ENCODE results near the gene SH3TC1.

SH3TC1 gene

DNA sequence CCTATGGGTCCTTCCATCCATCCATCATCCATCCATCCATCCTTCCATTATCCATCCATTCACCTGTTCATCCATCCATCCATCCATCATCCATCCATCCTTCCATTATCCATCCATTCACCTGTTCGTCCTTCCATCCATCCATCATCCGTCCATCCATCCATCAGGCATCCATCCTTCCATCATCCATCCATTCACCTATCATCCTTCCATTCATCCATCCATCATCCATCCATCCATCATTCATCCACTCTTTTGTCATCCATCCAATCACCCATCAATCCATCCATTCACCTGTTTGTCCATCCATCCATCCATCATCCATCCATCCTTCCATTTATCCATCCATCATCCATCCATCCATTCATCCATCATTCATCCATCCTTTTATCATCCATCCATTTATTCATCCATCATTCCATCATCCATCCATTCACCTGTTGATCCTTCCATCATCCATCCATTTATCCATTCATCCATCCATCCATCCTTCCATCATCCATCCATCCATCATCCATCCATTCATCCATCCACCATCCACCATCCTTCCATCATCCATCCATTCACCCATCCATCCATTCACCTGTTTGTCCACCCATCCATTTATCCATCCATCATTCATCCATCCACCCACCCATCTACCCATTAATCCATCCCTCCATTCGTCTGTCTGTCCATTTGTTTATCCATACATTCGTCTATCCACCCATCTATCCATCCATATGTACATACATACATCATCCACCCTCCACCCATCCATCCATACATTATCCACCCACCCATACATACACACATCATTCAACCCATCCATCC, 34.8 kb downstream of the SH3TC1 start:
- DNase-seq: no peak

DNA sequence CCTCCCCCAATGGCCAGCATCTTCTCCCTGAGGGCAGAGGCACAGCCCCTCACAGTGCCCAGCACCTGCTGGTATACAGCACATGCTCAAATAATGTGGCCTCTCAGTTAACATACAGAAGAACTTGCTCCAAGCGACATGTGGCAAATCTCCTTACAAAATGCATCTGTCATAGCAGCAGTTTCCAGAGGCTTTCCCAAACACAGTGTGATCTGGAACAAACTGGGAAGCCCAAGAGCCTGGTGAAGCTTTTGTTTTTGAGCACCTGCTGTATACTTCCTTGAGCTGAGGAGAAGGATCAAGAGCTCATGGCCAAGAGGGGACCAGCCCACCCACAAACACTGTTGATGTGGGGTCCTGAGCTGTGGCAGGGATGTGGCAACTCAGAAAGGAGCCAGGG, 35.6 kb downstream of the SH3TC1 start:
- no peak for DNase-seq

GRCh38 chr4:8235224-8235623, 36.1 kb downstream of the SH3TC1 start:
- no peak for DNase-seq

- no peak for DNase-seq
Observed at GRCh38 chr4:8235686-8236085, 36.6 kb downstream of the SH3TC1 start.

DNA sequence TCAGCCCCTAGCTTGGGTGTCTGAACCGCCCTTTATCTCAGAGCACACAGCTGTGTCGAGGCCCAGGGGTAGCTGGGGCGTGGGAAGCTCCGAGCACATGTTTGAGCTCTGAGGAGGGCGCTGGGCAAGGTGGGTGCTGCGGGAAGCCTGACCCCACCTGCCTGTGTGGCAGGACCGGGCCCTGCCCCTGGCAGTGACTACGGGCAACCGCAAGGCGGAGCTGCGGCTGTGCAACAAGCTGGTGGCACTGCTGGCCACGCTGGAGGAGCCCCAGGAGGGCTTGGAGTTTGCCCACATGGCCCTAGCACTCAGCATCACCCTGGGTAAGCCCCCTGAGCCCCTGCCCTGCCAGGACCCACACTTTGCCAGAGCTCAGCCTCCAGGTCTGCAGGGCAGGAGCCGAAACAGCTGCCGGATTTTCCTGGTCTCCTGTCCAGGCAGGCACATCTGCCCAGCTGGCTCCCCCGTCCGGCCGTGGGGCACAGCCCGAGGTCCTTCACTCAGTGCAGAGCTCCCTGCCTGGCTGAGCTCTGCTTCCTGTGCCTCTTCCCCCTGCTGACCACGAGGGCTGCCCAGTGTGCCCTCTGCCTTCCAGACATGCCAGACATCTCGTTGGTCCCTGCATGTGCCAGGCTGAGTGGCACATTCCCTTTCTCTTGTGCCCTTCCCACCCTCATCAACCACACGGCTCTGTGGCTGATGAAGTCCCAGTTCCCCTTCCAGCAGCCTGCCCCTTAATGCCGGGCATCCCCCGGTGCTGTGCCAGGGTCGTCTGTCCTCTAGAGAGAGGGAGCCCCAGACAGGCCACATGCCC, 37.2 kb downstream of the SH3TC1 start:
- DNase-seq: no peak

GRCh38 chr4:8236920-8237195, 37.8 kb downstream of the SH3TC1 start:
- no peak for DNase-seq

- no peak for DNase-seq
Observed at GRCh38 chr4:8237256-8237989, 38.3 kb downstream of the SH3TC1 start.

- no peak for DNase-seq
Observed at GRCh38 chr4:8238036-8238511, 39.0 kb downstream of the SH3TC1 start.

DNA sequence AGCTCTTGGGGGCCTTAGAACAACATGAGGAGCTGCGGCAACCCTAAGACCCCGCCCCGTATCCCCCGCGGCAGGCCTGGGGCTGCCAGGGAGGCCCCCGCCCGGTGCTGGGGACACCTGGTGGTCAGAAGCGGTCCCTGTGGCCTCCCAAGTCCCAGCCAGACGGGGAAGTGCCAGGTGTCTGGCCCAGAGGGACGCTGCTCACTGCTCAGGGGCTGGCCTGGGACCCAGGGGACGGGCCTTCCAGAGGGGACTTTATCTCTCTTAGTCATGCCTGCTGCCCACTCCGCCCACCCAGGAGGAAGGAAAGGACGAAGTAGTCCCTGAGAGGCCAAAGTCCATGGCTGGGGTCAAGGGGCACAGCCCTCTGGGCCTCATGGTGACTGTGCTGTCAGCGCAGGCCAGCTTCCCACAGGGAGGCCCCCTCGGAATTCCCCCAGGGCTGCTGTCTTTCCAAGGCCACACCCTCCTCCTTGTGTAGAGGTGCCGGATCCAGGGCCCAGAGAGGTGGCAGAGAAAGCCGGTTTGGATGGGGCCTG, 39.5 kb downstream of the SH3TC1 start:
- no peak for DNase-seq

DNA sequence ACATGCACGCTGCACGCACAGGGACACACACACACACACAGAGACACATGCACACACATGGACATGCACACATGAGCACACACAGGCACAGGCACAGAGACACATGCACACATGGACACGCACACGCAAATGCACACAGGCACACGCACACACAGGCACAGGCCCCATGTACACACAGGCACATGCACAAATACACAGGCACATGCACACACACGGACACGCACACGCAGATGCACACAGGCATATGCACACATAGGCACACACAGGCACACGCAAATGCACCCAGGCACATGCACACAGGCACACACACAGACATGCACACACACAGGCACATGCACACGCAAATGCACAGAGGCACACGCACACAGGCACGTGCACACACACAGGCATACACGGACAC, 40.1 kb downstream of the SH3TC1 start:
- DNase-seq: no peak

- DNase-seq: no peak
Observed at GRCh38 chr4:8239661-8240060, 40.6 kb downstream of the SH3TC1 start.

GRCh38 chr4:8240211-8241041, 41.3 kb downstream of the SH3TC1 start:
- no peak for DNase-seq

DNA sequence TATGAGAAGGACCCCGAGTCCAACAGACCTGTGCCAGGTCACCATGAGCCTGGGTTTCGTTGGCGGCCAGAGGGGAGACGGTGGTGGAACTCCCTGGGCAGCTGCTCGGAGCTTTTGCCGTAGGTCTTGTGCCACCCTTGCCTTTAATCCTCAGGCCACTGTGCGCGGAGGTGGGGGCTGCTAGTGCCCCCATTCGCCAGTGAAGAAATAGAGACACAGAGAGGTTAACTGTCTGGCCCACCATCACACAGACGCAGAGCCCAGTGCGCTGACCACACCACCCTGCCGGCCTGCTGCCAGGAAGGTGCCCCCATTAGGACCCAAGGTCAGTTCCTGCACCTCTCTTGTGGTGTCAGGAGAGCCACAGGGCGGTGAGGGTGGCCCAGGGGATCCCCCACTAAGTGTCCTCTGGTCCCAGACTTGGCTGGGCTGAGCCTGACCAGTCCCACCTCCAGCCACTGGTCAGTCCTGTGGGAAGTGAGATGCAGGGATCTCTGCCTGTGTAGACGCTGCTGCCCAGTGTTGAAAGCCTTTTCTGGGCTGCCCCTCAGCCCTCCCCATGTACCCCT, 42.2 kb downstream of the SH3TC1 start:
- no peak for DNase-seq

GRCh38 chr4:8241895-8242696, 43.0 kb downstream of the SH3TC1 start:
- DNase-seq: peak; percentile 66 to 89 (median 75)

DNA sequence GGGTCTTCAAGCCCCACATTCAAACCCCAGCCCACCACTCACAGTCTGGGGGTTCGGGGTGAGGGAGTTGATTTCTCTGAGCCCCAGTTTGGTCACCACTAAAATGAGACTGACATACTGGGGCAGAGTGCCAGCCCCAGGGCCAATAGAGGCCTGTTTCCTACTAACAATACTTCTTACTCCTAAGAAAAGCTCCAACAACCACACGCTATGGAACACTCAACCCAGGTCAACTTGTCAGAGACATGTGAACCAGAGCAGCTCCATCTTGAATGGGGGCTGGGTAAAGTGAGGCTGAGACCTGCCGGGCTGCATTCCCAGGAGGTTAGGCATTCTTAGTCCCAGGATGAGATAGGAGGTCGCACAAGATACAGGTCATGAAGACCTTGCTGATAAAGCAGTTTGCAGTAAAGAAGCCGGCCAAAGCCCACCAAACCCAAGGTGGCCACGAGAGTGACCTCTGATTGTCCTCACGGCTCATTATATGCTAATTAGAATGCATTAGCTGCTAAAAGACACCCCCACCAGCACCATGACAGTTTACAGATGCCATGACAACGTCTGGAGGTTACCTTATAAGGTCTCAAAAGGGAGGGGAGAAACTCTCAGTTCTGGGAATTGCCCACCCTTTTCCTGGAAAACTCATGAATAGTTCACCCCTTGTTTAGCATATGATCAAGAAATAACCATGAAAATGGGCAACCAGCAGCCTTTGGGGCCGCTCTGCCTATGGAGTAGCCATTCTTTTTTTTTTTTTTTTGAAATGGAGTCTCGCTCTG, 43.9 kb downstream of the SH3TC1 start:
- DNase-seq: no peak

DNA sequence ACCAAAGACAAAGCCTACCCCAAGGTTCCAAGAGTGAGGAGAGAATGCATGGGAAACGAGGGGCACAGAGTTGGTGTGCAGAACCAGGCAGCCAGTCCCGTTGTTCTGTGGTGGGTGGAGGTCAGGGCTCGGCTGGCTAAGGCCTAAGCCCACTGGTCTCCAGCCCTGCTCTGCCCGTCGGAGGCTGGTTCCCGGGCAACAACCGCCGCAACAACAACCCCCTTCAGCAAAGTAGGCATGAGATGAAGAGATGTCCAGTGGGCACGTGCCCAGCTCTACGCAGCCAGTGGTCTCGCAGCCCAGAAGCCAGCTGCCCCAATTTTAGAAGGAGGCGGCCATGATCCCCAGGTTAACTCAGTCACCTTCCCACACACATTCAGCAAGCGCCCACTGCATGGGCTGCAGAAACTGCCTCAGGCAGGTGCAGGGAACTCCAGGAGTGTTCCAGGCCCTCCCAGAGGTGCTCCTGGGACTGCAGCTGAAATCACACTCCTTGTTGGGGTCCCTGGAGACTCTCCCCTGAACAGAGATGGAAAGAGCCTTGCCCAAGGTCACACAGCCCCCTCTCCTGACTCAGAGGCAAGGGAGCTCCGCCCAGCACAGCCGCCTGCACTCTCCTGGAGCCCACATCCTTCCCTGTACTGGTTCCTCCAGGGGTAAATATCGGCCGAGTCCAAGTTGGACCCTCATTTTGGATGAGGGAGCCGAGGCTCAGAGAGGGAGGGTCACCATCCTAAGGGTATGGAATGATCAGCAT, 45.1 kb downstream of the SH3TC1 start:
- DNase-seq: no peak

DNA sequence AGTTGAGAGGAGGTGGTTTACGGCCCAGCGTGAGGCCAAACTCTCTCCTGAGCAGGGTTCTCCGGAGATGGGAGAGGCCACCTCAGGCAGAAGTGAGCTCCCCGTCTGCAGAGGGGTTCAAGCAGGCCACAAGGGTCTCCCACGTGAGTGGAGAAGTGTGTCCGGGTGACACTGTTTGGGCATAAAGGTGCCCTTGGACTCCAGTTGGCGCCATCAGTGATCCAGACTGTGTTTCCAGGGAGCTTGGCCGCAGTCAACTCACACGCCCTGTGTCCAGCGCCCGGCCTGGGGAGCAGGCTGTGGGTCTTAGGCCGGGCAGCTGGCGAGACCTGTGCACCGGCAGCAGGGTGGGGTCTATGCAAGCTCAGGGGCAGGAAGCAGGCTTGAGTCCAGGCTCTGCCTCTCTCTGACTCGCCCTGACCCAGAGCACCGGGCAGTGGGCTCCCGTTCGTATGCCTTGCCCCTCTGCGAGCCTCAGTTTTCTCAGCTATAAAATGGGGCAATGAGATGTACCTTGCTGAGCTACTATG, 45.9 kb downstream of the SH3TC1 start:
- DNase-seq: no peak

GRCh38 chr4:8245884-8246833, 47.1 kb downstream of the SH3TC1 start:
- no peak for DNase-seq

Measured in activated CD4-positive, CD25-positive, alpha-beta regulatory T cell (primary cell).